HPDE6-E6E7 (cell line): ENCODE results near the gene RPS6KA5.

Experiments used
- DNase-seq: peaks from one replicate; pipeline ENCODE4 v3.0.0; 2011; ENCODE audit warnings: missing footprints; ENCODE audit errors: extremely low spot score

The RPS6KA5 gene

DNA sequence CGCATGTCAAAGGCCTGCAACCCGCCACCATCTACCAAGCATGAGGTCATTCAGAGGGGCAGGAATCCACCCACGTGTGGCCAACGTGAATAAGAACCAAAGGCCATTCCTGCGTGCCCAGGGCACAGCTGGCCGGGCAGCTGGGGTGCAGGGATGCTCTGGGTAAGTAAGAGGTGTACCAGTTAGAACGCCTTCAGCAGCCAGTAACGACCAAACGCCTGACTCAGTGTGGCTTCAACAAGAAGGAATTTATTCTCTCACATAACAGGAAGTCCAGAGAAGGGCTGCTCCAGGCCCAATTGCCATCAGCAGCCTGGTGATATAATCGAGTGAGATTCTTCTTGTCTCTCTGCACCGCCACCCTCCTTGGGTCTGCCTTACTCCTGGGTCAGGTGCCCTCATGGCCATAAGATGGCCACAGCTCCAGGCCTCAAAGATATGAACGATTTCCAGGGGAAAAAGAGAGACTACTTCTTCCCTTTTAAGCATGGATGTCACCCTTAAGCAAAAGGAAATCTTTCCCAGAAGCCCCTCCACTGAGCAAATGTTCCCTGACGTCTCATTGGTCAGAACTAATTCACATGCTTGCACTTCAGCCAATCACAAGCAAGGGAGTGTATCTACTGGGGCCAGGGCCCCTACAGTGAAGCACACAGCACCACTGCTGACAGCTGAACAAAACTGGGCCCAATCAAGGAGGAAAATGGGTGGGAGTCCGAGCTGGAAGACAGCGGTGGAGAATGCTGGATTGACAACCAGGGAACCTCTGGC, 251.5 kb downstream of the RPS6KA5 start:
- no peak for DNase-seq

DNA sequence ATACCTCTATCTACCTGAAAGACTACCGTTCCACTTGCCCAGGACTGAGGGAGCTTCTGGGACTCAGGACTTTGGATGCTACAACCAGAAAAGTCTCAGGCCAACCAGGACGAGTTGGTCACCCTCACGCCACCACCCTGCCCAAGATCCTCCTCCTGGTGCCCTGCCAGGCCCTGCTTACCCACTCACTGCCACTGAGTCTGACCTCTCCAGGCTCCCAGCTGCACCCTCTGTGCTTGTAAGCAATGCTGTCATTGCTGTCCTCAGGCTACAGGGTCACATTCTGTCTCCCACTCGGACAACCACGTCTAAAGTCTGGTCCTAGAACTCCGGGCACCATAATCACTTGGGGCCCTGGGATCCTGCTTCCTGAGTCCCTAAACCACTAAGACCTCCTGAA, 253.4 kb downstream of the RPS6KA5 start:
- DNase-seq: no peak

DNA sequence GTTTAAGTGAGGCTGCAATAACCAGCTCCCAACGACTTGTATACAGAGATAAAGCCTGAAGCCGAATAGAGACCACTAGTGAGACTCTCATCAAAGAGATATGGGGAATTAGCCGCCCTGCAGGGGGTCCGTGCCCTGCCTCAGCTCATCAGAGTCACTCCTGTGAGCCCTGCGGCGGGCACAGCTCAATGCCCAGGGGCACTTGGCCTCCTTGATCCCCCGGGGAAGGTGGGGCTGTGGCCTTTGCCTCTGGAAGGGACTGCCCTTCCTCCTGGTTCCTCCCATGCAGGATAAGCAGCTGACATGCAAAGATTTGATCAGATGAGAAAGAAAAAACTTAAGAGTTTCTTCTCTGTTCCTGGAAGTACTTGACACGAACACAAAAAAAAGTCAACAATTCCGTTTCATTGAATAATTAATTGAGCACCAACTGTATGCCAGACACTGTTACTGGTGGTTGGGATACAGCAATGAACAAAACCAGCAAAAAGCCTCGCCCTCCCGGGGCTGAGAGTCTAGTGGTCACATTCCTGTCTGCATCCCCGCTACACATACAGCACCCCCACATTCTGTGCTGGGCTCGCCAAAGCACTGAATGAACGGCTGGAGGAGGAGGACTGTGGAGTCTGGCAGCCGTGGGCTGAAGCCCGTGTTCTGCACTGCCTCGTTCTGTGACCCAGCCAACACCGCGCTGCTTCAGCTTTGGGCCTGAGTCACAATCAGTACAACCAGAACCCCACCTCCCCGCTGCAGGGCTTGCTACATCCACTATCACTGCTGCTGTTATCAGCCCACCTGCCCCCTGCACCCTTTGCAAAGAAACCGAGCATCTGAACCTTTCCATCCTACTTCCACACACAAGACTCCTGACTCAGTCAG, 254.5 kb downstream of the RPS6KA5 start:
- no peak for DNase-seq

DNA sequence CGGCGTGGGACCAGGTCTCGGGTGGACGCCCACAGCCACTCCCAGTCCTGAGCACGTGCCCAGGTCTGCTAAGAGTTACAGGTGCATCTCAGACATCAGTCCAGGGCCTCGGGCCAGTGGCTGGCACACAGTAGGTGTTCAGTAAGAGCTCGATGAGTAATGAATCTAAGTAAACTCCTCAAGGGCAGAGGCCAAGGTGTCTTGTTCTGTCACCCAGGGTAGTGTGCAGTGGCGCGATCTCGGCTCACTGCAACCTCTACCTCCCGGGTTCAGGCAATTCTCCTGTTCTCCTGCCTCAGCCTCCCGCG, 255.4 kb downstream of the RPS6KA5 start:
- no peak for DNase-seq

DNA sequence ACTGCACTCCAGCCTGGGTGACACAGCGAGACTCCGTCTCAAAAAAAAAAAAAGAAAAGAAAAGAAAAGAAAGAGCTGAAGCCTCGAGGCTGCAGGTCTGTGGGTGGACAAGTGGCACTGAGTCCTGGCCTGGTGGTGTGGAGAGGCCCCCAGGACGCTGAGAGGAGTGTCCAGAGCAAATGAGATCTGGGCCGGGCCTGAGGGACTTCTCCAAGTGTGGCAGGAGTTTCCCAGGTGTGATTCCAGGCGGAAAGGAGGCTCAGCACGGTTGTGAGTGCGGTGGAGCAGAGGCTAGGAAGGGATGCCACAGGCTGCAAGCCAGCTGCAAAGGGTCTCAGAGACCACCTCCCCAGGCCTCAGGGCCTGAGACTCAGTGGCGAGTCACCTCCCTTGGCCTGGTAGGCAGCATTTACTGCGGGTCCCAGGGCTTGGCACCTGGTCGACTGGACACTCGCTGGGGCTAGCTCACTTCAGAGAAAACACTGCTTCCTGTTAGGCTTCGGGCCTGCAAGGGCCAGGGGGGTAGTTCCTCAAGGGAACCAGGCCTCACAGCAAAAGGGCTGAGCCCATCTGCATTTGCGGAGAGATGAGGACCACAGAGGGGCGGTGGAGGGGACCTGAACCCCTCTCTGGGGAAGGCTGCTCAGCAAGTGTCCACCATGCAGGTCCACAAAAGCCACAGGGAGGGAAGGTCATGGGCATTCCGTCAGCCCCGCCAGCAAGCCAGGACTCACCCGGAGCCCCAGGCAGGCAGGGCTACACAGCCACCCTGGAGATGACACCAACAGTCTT, 256.0 kb downstream of the RPS6KA5 start:
- no peak for DNase-seq

DNA sequence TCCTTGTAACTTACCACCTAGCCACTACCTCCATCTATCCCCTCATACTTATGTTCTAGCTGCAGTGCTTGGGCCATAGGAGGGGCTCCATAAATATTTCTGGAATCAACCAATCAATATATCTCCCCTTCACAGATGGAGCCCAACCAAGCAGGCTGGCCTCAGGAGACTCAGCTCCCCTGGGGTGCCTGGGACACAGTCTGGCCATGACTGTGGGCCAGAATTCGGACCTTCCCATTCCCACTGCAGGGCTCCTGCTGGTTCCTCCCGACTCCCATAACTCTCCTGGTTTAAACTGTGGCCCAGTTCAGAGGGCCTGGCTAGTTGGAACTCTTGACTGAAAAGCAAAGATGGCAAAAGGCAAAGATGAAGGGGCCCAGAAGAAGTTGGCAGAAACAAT, 257.2 kb downstream of the RPS6KA5 start:
- DNase-seq: no peak

DNA sequence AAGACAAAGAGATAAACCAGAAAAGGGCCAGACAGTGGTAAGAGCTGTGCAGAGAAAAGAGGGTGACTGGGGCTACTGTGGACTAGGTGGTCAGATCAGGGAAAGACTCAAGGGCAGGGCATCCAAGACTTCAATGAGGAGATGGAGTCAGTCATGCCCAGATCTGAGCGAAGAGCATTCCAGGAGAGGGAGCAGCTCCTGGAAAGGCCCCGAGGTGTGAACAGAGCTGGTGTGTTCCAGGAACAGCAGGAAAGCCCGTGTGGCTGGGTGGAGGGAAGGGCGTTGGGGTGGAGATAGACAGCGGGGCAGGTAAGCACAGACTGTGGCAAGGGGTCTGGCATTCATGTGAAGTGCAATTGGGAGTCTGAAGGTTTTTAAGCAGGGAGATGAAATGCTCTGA, 261.0 kb downstream of the RPS6KA5 start:
- no peak for DNase-seq

DNA sequence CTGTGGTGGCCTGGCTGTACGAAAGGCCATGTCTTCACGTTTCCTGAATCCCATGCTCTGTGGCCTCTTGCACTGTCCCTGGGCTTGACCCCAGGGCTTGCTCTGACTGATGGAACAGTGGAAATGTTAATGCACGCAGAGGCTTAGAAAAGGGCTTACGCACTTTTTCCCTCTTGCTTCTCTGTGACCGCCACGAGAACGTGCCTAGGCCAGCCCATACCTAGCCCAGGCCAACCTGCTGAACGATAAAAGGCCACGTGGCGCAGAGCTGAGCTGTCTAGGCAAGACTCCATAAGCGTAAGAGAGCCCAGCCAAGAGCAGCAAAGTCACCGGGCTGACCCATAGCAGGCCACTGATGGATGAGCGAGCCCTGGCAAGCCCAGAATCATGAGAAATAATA, 262.5 kb downstream of the RPS6KA5 start:
- DNase-seq: peak; percentile 51
